HG03575 (cell line): Measurements from ENCODE around the gene ATP10A.

Source experiments
- ATAC-seq: cut with Tn5 transposase; IDR thresholded peaks from one replicate; pipeline ENCODE4 v1.9.1; 2021; ENCODE audit not compliant: unreplicated experiment, insufficient number of reproducible peaks, low FRiP score; ENCODE audit errors: extremely low read depth

ATP10A gene

DNA sequence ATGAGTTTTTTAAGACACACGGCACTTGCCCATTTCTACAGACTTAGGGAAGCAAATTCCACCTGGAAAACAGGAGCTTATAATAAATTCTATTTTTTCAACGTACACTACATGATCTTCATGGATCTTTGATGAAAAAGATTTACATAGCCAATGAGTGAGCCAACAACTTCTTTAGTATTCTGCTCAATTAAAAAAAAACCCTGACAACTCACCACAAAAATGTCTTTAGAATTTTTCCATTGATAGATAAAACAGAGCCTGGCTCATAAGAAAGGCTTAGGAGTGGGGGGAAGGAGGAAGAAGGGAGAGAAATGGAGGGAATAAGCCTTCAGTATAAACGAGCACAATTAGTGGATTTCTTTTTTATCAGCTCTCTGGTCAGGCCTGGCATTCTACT lies 126.7 kb downstream of the ATP10A start:
- ATAC-seq = no peak

DNA sequence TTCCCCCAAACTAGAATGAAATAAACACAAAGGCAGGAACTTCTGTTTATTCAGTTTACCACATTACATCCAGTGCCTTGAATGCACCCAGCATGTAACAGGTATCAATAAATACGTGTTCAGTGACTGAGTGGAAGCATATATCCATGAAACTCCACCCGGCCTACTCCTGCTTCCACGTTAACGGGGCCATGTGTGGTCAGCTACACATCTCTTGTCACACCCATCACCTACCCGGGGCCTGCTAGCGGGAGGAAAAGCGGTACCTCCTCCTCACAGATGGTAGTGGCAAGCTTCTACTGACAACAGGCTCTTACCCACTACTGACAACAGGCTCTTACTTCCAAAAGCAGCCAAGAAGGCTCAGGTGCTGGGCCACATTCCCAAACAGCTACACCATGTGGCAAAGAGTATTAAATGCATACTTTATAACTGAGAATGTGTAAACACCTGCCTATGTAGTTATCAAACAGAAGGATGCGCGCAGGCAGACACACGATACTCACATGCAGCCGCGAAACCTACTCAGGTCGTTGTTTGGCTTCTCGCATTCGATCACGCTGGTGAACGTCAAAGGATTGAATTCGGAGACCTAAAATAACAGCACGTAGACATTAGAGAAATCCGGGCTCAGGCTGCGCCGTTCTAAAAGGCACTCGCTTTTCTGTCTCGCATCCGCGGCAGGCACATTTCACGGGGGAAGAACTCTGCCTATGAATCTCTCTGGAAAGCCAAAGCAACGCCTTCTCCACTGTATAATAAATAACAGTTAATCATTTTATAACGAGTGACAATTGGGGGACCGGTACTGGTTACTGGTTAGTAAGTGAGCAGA lies 127.4 kb downstream of the ATP10A start:
- no peak for ATAC-seq

DNA sequence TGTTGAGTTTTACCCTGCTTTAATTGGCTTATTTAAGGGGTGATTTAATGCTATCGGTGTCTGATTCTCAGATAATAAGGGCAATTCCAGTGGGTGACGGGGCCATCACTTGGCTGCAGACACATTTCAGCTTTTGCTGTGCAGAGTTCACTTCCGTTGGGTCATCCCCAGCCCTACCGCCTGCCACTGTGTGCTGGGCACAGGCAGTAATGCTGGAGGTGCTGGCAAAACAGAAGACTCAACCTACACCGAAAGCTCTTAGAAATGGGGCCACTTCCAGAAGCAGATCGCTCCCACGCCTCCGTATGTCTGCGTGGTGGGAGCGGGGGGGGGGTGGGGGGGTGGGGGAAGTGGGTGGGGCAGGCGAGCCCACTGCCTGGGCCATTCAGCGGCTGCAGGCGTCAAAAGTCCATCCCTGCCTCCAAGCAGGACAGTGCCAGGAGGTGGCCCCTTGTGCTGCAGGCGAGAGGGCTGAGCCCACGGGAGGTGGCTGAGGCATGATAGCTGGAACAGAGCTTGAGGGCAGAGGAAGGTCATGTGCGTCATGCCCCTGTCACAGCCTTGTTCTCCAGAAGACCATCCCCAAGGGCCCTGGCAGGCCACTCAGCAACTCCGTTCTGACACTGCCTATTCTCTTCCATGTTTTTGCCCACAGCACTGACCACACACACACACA lies 128.3 kb downstream of the ATP10A start:
- no peak for ATAC-seq

DNA sequence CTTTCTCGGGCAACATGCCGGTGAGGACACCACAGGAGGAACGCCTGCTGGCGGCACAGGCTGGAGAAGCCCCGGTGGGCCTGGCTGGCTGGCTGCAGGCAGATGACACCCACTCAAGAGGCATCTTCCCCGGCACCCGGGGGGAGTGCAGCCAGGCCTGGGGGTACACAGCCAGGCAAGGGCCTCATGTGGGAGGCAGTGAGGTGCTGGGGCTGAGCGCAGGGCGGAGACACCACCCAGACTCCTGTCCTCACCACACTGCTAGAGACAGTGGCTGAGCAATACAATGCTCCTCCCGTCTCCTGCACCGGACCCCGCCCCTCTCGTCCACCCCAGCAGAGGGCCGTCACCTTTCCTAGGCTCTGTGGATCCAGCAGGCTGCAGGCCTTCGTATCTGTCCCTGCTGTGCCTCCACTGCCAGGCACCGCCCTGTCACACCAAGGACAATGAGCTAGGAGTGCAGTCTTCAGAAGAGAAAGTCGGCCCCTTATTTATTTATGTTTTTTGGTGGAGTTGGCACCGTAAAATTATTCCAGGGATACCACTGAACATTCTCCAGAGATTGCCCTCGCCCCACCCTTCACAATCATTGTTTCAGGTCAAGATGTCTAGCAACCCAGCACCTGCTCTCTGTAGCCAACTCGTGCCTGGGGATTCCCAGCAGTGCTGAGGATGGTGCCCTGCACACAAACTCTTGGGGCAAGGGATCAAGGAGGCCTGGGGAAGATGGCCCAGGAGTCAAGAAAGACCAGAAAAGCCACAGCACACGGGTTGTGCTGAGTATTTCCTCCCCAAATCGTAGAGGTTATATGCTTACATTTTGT lies 129.1 kb downstream of the ATP10A start:
- ATAC-seq = no peak

DNA sequence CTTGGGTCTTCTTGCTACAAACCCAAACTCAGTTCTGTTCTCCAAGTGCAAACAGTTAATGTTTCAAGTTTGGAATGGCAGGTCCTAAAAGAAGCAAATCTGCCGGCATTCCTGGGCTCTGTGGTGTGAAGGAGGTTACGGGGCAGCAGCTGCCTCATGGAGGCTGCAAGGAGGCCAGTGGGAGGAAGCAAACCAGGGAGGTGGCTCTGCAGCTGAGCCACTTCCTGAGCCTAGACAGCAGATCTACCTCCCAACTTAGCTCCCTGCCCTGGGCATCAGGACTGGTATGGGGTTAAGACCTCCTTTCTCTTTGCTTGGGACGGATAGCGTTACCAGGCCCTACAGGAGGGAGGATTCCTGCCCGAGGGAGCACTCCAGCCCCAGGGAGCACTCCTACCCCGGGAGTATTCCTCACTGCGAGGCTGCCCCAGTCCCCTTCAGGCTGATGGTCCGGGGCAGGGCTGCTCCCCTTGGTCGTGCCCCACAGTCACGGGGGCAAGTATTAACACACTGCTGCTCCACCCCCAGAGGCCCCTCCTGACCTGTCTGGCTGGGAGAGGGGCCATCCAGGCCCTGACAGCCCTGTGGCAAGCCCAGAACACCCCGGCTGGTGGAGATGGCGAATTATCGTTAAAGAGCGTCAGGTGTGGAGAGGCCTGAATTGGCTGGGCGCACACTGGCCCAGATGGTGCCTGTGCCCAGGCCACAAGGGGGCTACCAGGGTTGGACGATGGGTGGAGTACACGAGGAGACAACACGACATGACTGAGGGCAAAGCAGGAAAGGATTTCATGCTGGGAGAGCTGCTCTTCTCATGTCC lies 129.9 kb downstream of the ATP10A start:
- ATAC-seq = no peak

GRCh38 chr15:25732191-25732590 lies 130.9 kb downstream of the ATP10A start:
- ATAC-seq = no peak

- no peak for ATAC-seq
Observed at GRCh38 chr15:25731411-25731810, 131.7 kb downstream of the ATP10A start.

- no peak for ATAC-seq
Observed at GRCh38 chr15:25730918-25731317, 132.2 kb downstream of the ATP10A start.

DNA sequence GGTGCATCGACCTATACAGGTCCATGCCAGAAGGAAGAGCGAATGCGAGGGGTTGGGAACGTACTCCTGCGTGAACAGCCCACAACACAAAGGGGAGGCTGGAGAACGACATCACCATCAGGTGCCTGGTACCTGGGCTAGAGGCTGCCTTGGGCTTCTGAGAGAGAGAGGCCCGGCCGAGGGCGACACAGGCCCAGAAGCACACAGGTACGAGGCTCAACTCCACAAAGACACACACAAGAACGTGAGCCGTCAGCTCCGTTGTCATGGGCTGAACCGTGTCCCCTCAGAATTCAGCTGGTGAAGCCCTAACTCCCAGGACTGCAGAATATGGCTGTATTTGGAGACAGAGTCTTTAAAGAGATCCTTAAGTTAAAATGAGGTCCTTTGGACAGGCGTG lies 134.3 kb downstream of the ATP10A start:
- ATAC-seq = no peak

GRCh38 chr15:25727867-25728600 lies 135.1 kb downstream of the ATP10A start:
- ATAC-seq = no peak

DNA sequence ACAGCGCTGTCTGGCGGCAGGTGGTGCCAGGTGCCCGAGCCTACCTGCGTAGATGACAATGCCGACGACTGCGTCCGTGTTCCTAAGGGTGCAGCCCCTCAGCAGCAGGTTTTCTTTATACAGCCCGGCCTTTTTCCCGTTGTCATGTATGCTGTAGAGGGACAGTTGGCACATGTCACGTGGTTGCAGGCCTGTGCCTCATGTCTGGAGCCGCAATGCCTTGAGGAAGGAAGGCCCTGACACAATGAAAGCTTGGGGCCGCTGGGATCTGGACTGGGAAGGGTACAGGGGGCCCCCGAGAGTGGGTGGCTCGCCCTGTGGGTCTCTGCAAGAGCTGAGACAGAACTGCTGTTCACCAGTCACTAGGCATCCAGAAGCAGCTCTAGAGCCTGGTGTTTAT lies 136.0 kb downstream of the ATP10A start:
- ATAC-seq = no peak

- ATAC-seq = no peak
Observed at GRCh38 chr15:25725758-25726157, 137.4 kb downstream of the ATP10A start.

- no peak for ATAC-seq
Observed at GRCh38 chr15:25724899-25725298, 138.2 kb downstream of the ATP10A start.

GRCh38 chr15:25721605-25721955 lies 141.5 kb downstream of the ATP10A start:
- no peak for ATAC-seq

DNA sequence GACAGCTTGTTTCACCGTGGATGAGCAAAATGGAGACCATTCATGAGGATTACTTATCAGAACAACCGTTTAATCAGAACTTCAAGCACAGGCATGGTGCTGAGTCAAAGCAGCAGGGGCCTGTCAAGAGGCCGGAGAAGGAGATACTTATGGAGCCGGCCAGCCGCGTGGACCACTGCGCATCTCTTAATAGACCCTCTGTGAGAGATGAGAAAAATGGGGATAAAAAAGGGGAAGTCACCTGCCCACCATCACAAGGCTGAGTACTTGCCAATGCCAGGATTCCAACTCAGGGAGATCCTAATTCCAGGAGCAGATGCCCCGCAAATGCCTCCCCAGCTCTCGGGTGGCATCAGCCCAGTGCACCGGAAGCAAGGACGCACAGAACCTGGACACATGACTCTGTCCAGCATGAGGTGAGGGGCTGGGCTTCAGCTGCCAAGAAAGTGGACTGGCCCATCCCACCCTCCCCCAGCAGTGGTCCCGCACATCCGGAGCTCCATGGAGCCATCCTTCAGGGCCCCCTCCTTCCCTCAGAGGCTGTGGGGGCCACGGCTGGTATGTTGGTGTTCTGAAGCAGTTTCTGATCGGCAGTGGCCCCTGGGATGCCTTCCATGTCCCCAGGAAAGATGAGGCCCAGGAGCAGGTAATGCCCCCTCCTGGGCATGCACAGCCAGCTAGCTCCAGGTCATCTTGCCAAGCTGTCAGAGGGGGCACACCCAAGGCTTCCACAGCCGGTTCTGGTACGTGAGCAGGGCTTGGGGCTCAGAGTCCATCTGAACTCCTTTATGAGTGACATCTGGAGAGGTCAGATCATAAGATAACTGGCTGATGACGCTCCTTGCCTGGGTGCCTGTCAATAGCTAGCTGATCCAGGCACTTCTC lies 143.8 kb downstream of the ATP10A start:
- no peak for ATAC-seq

DNA sequence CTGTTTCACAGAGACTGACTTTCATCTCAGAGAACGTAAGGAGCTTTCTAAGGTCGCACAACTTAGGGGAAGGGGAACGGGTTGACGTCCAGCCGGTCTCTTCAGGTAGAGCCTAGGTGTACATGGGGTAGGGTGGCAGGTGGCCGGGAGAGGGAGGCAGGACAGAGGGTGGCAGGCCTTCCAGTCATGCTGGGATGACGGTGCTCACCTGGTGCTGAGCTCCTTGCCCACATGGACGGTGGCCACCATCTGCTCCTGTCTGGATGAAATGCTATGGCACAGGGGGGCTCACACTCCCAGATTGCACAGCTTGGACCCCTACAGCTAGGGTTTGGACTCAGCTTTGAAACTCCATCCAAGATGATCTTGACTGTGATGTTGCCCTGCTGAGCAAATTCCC lies 144.5 kb downstream of the ATP10A start:
- no peak for ATAC-seq

DNA sequence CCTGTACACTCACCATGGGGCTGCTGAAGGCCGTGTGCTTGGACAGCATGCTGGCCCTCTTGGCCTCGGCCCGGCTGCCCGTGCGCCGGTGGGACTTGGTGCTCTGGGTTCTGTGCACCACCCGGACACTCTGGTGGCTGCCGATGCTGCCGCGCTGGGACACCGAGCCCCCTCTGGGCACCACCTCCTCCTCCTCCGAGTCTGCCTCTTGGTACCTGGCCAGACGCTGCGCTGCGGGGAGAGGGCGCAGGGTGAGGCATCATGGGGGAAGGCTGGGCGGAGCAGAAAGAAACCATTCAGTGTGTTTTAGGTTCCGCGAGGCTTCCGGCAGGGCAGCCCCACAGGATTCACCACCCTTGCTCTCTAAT lies 145.0 kb downstream of the ATP10A start:
- ATAC-seq = no peak
